IPS DF 6.9 (cell line): ENCODE results near the gene NDOR1.

Experiments
- DNase-seq: peaks from one replicate; pipeline ENCODE4 v3.0.0-alpha.2; 2013; ENCODE audit warnings: low read depth, low spot score
- H3K27ac ChIP-seq: one replicate; pipeline ENCODE4 v1.5.1; 2013; ENCODE audit warnings: low read length, control low read depth
- H3K27me3 ChIP-seq: 2 replicates; pipeline ENCODE4 v1.6.1; 2013; ENCODE audit warnings: mild to moderate bottlenecking, low read length; ENCODE audit not compliant: control insufficient read depth, insufficient read depth
- H3K36me3 ChIP-seq: 2 replicates; pipeline ENCODE4 v1.6.1; 2013; ENCODE audit warnings: low read length; ENCODE audit not compliant: control insufficient read depth, insufficient read depth
- H3K4me1 ChIP-seq: 2 replicates; pipeline ENCODE4 v1.6.1; 2013; ENCODE audit warnings: low read length; ENCODE audit not compliant: control insufficient read depth, insufficient read depth
- H3K4me3 ChIP-seq: 2 replicates; pipeline ENCODE4 v1.5.1; 2013; ENCODE audit warnings: mild to moderate bottlenecking, low read length
- H3K9me3 ChIP-seq: 2 replicates; pipeline ENCODE4 v1.6.1; 2013; ENCODE audit warnings: low read length, inconsistent platforms; ENCODE audit not compliant: control insufficient read depth, insufficient read depth
- WGBS: extraction: QIAGEN DNeasy Blood & Tissue Kit; methylation state at CpG from one replicate; pipeline ENCODE4 v1.1.7; 2013; ENCODE audit warnings: mixed read lengths, missing lambda C conversion rate; ENCODE audit not compliant: insufficient read length, insufficient coverage; 5-methylcytosine and 5-hydroxymethylcytosine counted together

Gene NDOR1

GRCh38 chr9:137221506-137222111, 16.1 kb downstream of the NDOR1 start:
- no CpG with 5 or more reads among the region's 61 CpGs for WGBS
- H3K27me3 ChIP-seq: no peaks in the 10 kb centered on the region; the same call in 1 of the 2 replicates
- DNase-seq: no peak
- no peaks in the 10 kb centered on the region for H3K36me3 ChIP-seq
- peak overlapping the region; percentile 49; the same call in 1 of the 2 replicates for H3K4me3 ChIP-seq
- H3K9me3 ChIP-seq: no peaks in the 10 kb centered on the region
- H3K27ac ChIP-seq: no peak overlapping the region
- H3K4me1 ChIP-seq: peaks cover 7% of the 10 kb centered on the region

- Histone ChIP-seq H3K27me3 (no peaks in the 10 kb centered on the region; the same call in 1 of the 2 replicates), H3K9me3 (no peaks in the 10 kb centered on the region), H3K36me3 (no peaks in the 10 kb centered on the region), H3K4me1 (peaks cover 6% of the 10 kb centered on the region), H3K4me3 (peak within 1 kb of the TSS; percentile 49; the same call in 1 of the 2 replicates), H3K27ac (no peak within 1 kb of the TSS)
- DNase-seq: no peak
- WGBS: no CpG with 5 or more reads among the region's 88 CpGs
Measured at GRCh38 chr9:137222190-137223077, 16.9 kb downstream of the NDOR1 start, which contains the start of gene RNF208. RNF208 (minus strand) TSS chr9:137222240; CDS start chr9:137221212, 1,028 bp downstream.

- H3K4me1 ChIP-seq: peaks cover 7% of the 10 kb centered on the region
- WGBS: no CpG with 5 or more reads among the region's 63 CpGs
- H3K4me3 ChIP-seq: peak overlapping the region; percentile 71
- no peaks in the 10 kb centered on the region for H3K36me3 ChIP-seq
- no peaks in the 10 kb centered on the region; the same call in 1 of the 2 replicates for H3K27me3 ChIP-seq
- H3K27ac ChIP-seq: no peak overlapping the region
- DNase-seq: peak; percentile 90
- H3K9me3 ChIP-seq: no peaks in the 10 kb centered on the region
Measured at GRCh38 chr9:137223078-137223970, 17.8 kb downstream of the NDOR1 start.

GRCh38 chr9:137224830-137225694, 19.6 kb downstream of the NDOR1 start, which contains the start of gene CYSRT1:
CYSRT1 (plus strand) TSS chr9:137225174; CDS start chr9:137225622, 448 bp downstream.
- Histone ChIP-seq H3K4me1 (peaks cover 6% of the 10 kb centered on the region), H3K9me3 (no peaks in the 10 kb centered on the region), H3K4me3 (peak within 1 kb of the TSS; percentile 71; the same call in 1 of the 2 replicates), H3K27me3 (no peaks in the 10 kb centered on the region; the same call in 1 of the 2 replicates), H3K36me3 (no peaks in the 10 kb centered on the region), H3K27ac (no peak within 1 kb of the TSS)
- no CpG with 5 or more reads among the region's 23 CpGs for WGBS
- DNase-seq: no peak

- Histone ChIP-seq H3K27me3 (no peaks in the 10 kb centered on the region; the same call in 1 of the 2 replicates), H3K4me3 (no peak overlapping the region), H3K27ac (no peak overlapping the region), H3K9me3 (no peaks in the 10 kb centered on the region), H3K36me3 (no peaks in the 10 kb centered on the region), H3K4me1 (peaks cover 6% of the 10 kb centered on the region)
- no peak for DNase-seq
- no CpG with 5 or more reads among the region's 21 CpGs for WGBS
Measured at GRCh38 chr9:137225699-137226331, 20.3 kb downstream of the NDOR1 start.

- H3K27me3 ChIP-seq: no peaks in the 10 kb centered on the region; the same call in 1 of the 2 replicates
- H3K4me3 ChIP-seq: no peak overlapping the region
- H3K27ac ChIP-seq: no peak overlapping the region
- no peaks in the 10 kb centered on the region for H3K36me3 ChIP-seq
- H3K4me1 ChIP-seq: peaks cover 6% of the 10 kb centered on the region
- no CpG with 5 or more reads among the region's 18 CpGs for WGBS
- no peaks in the 10 kb centered on the region for H3K9me3 ChIP-seq
- no peak for DNase-seq
Measured at GRCh38 chr9:137226338-137227053, 21.0 kb downstream of the NDOR1 start.

GRCh38 chr9:137227054-137227852, 21.8 kb downstream of the NDOR1 start, which contains the start of gene RNF224:
RNF224 (plus strand) TSS chr9:137227502; CDS start chr9:137228336, 834 bp downstream.
- no peaks in the 10 kb centered on the region for H3K9me3 ChIP-seq
- no CpG with 5 or more reads among the region's 25 CpGs for WGBS
- no peak within 1 kb of the TSS for H3K27ac ChIP-seq
- H3K27me3 ChIP-seq: no peaks in the 10 kb centered on the region; the same call in 1 of the 2 replicates
- no peaks in the 10 kb centered on the region for H3K36me3 ChIP-seq
- H3K4me1 ChIP-seq: peaks cover 6% of the 10 kb centered on the region
- DNase-seq: no peak
- H3K4me3 ChIP-seq: no peak within 1 kb of the TSS

GRCh38 chr9:137227853-137228505, 22.5 kb downstream of the NDOR1 start:
- Histone ChIP-seq H3K36me3 (no peaks in the 10 kb centered on the region), H3K27me3 (no peaks in the 10 kb centered on the region), H3K27ac (no peak overlapping the region), H3K9me3 (no peaks in the 10 kb centered on the region), H3K4me1 (peaks cover 2% of the 10 kb centered on the region), H3K4me3 (no peak overlapping the region)
- DNase-seq: no peak
- WGBS: no CpG with 5 or more reads among the region's 18 CpGs
